K562 (cell line): ENCODE data around the gene CDT1. TPM values are rescaled to one million over a fixed set of nuclear protein-coding genes. Genes with fewer than 3 reads are reported as not detected.
A peak's percentile ranks its signal among the peaks of the same experiment; 100 is the strongest.

Experiments
- ARID4B ChIP-seq: sonication (generic); formaldehyde crosslinking; IDR thresholded peaks from 2 replicates; pipeline ENCODE4 v1.8.0; 2022; ENCODE audit warnings: mild to moderate bottlenecking, missing genetic modification reagents
- EP400 ChIP-seq: fragments of 450-650 bp; IDR thresholded peaks from 2 replicates; pipeline ENCODE4 v1.6.1; 2017; ENCODE audit warnings: antibody characterized with exemption, mild to moderate bottlenecking, moderate library complexity
- FOXP1 ChIP-seq: sonication (generic); formaldehyde crosslinking; IDR thresholded peaks from 2 replicates; pipeline ENCODE4 v1.8.0; 2022; ENCODE audit warnings: mild to moderate bottlenecking, missing genetic modification reagents
- ZNF140 ChIP-seq: fragments of 250-450 bp; sonication (Bioruptor Pico); IDR thresholded peaks from 2 replicates; pipeline ENCODE4 v1.8.0; 2021; ENCODE audit warnings: moderate library complexity, mild to moderate bottlenecking, inconsistent platforms
- ZNF24 ChIP-seq: fragments of 450-650 bp; IDR thresholded peaks from 2 replicates; pipeline ENCODE4 v1.6.1; 2016
- ZNF512 ChIP-seq: IDR thresholded peaks from 2 replicates; pipeline ENCODE4 v1.6.1; 2016; ENCODE audit warnings: missing genetic modification characterization, missing compliant biosample characterization
- polyA plus RNA-seq, 8 experiments: library from polyadenylated mRNA; depleted of rRNA in 4 of 8; stranded (reverse) in 5 of 8; unstranded in 3 of 8; fragments of >200 nt; fragmentation: Nextera tagmentation in 2 of 8; fragmentation: Illumina TruSeq in 1 of 8; extraction: Ambion mirVana in 2 of 8; extraction: Trizol in 1 of 8; gene quantifications; 2 replicates each; pipeline versions ENCODE4 v1.2.1 to v1.2.3, GENCODE V29; 2011 to 2014; ENCODE audit warnings: inconsistent platforms in 1 of 8, missing spikeins in 1 of 8
- total RNA-seq, 7 experiments: library from RNA; depleted of rRNA in 6 of 7; stranded (reverse); fragments of >200 nt in 6 of 7; fragmentation: Illumina TruSeq in 2 of 7; extraction: Trizol in 2 of 7; gene quantifications; 2 replicates each; pipeline versions ENCODE4 v1.2.1 to v1.2.3, GENCODE V29; 2011 to 2021; ENCODE audit warnings: low replicate concordance in 1 of 7
- TF ChIP-seq, protein P1 (sequence below): fragments of 250-450 bp; sonication (Bioruptor Pico); IDR thresholded peaks from 2 replicates; pipeline ENCODE4 v1.4.0; 2020; ENCODE audit warnings: mild to moderate bottlenecking

CDT1 gene
- total and polyA plus RNA-seq, 9 of the 15 experiments (the other 6 are each of a cell fraction or from before 2014, with no cell fraction given), result 0.92 to 178 (median 14.2) TPM

DNA sequence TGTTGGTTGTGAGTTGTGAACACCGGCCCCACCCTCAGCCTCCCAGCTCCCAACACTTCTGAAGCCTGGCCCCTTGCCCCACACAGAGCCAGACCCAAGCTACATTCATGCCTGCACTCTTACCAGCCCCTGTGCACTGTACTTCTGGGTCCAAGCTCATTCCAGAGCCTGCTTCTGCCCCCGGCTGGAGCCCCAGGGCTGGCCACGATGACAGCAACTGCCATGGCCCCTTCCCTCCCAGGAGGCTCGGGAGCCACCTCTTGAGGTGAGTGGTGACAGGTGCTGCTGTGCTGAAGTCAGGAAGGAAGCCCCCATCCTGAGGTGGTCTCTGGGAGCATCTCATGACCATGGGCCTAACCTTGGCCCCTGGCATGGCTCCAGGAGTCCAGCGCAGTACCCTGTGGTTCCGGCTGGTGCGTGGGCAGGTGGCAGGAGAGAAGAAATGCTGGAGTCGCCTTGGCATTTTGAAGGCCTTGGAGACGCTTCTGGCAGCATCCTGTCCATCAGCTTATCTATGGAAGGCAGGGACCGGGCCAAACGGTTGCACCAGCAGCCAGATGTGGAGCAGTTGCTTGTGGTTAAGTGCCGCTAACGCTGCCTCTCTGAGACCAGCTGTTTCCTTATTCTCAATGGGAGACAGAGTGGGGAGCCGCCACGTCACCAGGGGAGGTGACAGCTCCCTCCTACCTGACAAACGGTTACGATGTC is 3.9 kb upstream of the CDT1 start (continued):
- TF ChIP-seq, protein P1, sequence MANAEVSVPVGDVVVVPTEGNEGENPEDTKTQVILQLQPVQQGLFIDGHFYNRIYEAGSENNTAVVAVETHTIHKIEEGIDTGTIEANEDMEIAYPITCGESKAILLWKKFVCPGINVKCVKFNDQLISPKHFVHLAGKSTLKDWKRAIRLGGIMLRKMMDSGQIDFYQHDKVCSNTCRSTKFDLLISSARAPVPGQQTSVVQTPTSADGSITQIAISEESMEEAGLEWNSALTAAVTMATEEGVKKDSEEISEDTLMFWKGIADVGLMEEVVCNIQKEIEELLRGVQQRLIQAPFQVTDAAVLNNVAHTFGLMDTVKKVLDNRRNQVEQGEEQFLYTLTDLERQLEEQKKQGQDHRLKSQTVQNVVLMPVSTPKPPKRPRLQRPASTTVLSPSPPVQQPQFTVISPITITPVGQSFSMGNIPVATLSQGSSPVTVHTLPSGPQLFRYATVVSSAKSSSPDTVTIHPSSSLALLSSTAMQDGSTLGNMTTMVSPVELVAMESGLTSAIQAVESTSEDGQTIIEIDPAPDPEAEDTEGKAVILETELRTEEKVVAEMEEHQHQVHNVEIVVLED, result no peak
- TF ChIP-seq ARID4B (peak; percentile 52; the same call in 1 of the 2 replicates), EP400 (peak; percentile 73), ZNF24 (peak; percentile 83), FOXP1 (CRISPR knock-in tag) (0 out of 2 replicates have a peak, but pooled peaks have one; percentile 44), ZNF512 (tag) (no peak), ZNF140 (no peak)
